ENCODE data around the gene ACTR3.

The ACTR3 gene

GRCh38 chr2:113976277-113976928 lies 86.5 kb downstream of the ACTR3 start:
- Mint-ChIP-seq H3K4me1 (ENCODE audit: low read depth) (peaks cover 11% of the 10 kb centered on the region), H3K36me3 (ENCODE audit: low read depth) (peaks cover 16% of the 10 kb centered on the region), H3K9me3 (no peaks in the 10 kb centered on the region), H3K27me3 (ENCODE audit: low read depth) (no peaks in the 10 kb centered on the region), H3K4me3 (no peak overlapping the region), H3K27ac (no peak overlapping the region)
- DNase-seq (ENCODE audit: low spot score): no peak

DNA sequence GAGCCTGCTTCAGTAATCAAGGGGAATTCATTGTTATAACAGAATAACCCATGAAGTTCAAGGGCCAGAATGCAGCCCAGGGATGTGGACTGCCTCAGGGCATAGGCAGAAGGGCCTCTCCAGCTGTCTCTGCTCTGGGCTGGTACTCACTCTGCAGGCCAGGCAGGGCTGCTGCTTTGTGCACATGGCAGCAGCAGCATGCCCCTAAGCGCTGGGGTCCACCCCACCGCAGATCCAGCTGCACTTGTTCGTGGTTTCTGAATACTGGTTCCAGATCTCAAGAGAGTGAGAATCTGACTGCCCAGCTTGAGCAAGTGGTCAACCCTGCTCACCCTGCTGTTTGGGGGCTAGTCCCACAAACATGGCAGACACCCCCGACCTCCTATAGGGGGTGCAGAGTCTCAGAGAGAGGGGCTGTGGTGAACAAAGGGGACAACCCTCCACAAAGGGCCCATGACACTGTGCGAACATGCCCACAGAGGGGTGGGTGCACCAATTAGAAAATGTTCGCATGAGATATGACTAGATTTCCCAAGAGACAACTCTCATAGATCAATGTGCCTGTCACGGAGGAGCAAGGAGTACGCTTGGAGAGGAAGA lies 87.3 kb downstream of the ACTR3 start:
- Mint-ChIP-seq H3K27me3 (ENCODE audit: low read depth) (no peaks in the 10 kb centered on the region), H3K36me3 (ENCODE audit: low read depth) (peaks cover 13% of the 10 kb centered on the region), H3K4me1 (ENCODE audit: low read depth) (peaks cover 8% of the 10 kb centered on the region), H3K4me3 (no peak overlapping the region), H3K9me3 (no peaks in the 10 kb centered on the region), H3K27ac (no peak overlapping the region)
- DNase-seq (ENCODE audit: low spot score): no peak

DNA sequence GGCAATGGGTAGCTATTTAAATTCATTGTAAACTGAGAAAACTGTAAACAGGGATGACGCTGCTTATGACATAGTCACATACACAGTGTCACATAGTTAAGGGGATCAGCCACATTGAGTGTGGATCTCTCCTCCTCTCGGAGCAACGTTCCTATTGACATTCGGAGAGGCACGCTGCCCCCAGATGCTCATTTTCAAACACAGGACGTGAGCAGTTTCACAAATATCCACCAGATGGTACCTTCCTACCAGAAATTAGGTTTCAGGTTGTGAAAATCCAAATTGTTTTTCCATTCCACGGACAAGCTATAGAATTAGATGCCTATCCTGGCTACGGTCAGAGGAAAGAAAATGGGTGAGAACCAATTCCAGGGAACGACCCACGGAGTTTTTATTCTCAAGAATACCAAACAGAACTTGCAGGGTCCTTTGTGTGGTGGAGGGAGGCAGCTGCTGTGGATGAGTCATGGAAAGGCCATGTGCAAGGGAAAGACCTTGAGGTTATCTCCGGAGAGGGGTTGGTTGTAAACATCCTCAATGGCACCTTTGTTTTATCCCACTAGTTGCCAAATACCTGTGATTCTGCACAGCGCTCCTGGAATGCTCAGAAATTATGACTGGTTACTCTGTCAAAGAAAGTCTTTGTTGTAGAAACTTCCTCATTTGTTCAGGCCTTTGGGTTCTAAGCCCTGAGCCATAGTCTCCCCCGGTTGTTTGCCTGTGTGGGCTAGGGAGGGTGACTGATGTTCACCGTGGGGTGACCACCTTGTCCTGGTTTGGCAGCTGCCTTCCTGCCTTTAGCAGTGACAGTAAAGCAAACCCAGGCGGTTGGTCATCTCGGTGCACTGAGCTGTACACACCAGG lies 88.0 kb downstream of the ACTR3 start:
- H3K4me3 Mint-ChIP-seq: no peak overlapping the region
- H3K27me3 Mint-ChIP-seq (ENCODE audit: low read depth): no peaks in the 10 kb centered on the region
- H3K4me1 Mint-ChIP-seq (ENCODE audit: low read depth): peaks cover 4% of the 10 kb centered on the region
- no peak for DNase-seq (ENCODE audit: low spot score)
- no peak overlapping the region for H3K27ac Mint-ChIP-seq
- H3K9me3 Mint-ChIP-seq: no peaks in the 10 kb centered on the region
- H3K36me3 Mint-ChIP-seq (ENCODE audit: low read depth): peaks cover 10% of the 10 kb centered on the region

DNA sequence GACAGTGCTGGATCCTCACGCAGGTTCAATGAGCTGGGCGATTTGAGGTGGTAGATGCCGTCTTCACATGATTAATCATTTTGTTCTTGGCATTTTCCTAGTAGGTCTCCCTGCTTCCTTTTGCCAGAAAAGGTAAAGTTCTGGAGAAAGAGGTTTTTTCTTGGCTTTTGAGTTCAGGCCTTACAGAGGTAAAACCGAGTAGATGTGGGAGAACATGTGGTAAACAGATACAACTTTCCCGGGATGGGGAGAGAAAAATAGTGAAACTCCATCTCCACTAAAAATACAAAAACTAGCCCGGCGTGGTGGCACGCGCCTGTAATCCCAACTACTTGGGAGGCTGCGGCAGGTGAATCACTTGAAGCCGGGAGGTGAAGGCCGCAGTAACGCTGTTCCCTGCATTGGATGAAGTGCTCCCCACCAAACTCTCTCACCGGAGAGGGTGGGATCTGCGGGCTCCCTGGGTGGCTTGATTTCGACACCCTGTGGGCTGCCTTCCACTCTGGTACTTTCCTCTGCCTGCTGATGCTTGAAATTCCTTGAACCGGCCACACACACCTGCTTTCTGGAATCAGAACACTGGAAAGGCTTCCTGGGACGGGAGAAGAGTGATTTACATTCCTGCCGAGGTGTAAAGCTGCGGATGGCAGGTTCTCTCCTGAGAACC lies 88.8 kb downstream of the ACTR3 start:
- no peak for DNase-seq (ENCODE audit: low spot score)
- H3K27ac Mint-ChIP-seq: no peak overlapping the region
- peaks cover 5% of the 10 kb centered on the region for H3K36me3 Mint-ChIP-seq (ENCODE audit: low read depth)
- H3K9me3 Mint-ChIP-seq: no peaks in the 10 kb centered on the region
- H3K4me3 Mint-ChIP-seq: no peak overlapping the region
- peaks cover 4% of the 10 kb centered on the region for H3K4me1 Mint-ChIP-seq (ENCODE audit: low read depth)
- no peaks in the 10 kb centered on the region for H3K27me3 Mint-ChIP-seq (ENCODE audit: low read depth)

GRCh38 chr2:113979191-113980128 lies 89.6 kb downstream of the ACTR3 start:
- Mint-ChIP-seq H3K4me3 (no peak overlapping the region), H3K27me3 (ENCODE audit: low read depth) (no peaks in the 10 kb centered on the region), H3K27ac (no peak overlapping the region), H3K4me1 (ENCODE audit: low read depth) (peaks cover 4% of the 10 kb centered on the region), H3K36me3 (ENCODE audit: low read depth) (peaks cover 5% of the 10 kb centered on the region), H3K9me3 (no peaks in the 10 kb centered on the region)
- peak; percentile 60 for DNase-seq (ENCODE audit: low spot score)

- Mint-ChIP-seq H3K36me3 (ENCODE audit: low read depth) (peaks cover 5% of the 10 kb centered on the region), H3K4me1 (ENCODE audit: low read depth) (peaks cover 4% of the 10 kb centered on the region), H3K27me3 (ENCODE audit: low read depth) (no peaks in the 10 kb centered on the region), H3K4me3 (no peak overlapping the region), H3K9me3 (no peaks in the 10 kb centered on the region), H3K27ac (no peak overlapping the region)
- no peak for DNase-seq (ENCODE audit: low spot score)
Observed at GRCh38 chr2:113980946-113981345, 91.1 kb downstream of the ACTR3 start.

GRCh38 chr2:113981404-113982134 lies 91.7 kb downstream of the ACTR3 start:
- no peak overlapping the region for H3K4me3 Mint-ChIP-seq
- H3K27ac Mint-ChIP-seq: no peak overlapping the region
- H3K9me3 Mint-ChIP-seq: no peaks in the 10 kb centered on the region
- no peak for DNase-seq (ENCODE audit: low spot score)
- H3K36me3 Mint-ChIP-seq (ENCODE audit: low read depth): peaks cover 5% of the 10 kb centered on the region
- no peaks in the 10 kb centered on the region for H3K27me3 Mint-ChIP-seq (ENCODE audit: low read depth)
- peaks cover 2% of the 10 kb centered on the region for H3K4me1 Mint-ChIP-seq (ENCODE audit: low read depth)

DNA sequence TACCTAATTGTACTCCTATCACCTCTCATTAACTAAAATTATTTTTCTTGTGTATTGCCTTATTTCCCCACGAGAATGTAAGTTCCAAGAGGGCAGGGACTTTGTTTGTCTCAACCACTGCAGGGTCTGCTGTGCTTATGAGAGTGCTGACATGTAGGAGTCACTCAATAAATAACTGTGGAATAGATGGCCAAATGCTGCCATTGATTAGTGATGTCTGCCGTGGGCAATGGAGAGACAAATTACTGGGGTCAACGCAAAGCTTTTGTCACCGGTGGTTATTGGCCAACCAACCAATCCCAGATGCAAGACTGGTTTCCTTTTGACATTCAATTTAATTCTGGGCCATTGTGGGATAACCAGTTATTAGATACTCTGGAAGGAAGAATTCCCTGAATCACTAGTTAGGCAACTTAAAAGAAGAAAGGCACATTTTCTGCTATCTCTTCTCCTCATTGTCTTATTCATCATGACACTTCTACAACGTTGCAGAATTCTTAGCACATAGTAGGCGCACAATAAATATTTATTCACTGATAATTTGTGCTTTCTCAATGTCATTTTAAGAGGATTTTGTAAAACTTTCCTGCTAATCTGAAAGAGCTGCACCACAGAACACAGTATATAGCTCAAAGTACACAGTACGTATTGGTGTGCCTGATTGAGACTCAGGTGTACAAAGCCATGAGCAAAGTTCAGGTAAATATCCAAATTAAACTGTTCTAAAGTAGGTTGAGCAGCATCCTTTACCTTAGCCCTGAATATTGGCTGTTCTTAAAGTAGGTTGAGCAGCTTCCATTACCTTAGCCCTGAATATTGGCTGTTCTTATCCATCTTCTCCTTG lies 95.9 kb downstream of the ACTR3 start:
- H3K4me1 Mint-ChIP-seq (ENCODE audit: low read depth): no peaks in the 10 kb centered on the region
- H3K4me3 Mint-ChIP-seq: no peak overlapping the region
- no peak overlapping the region for H3K27ac Mint-ChIP-seq
- H3K9me3 Mint-ChIP-seq: no peaks in the 10 kb centered on the region
- no peak for DNase-seq (ENCODE audit: low spot score)
- no peaks in the 10 kb centered on the region for H3K36me3 Mint-ChIP-seq (ENCODE audit: low read depth)
- peaks cover 5% of the 10 kb centered on the region for H3K27me3 Mint-ChIP-seq (ENCODE audit: low read depth)

- Mint-ChIP-seq H3K4me3 (no peak overlapping the region), H3K9me3 (no peaks in the 10 kb centered on the region), H3K27ac (no peak overlapping the region)
Observed at GRCh38 chr2:113986762-113987290, 96.9 kb downstream of the ACTR3 start.

GRCh38 chr2:113992090-113992489 lies 102.2 kb downstream of the ACTR3 start:
- no peak for DNase-seq (ENCODE audit: low spot score)
- Mint-ChIP-seq H3K4me1 (ENCODE audit: low read depth) (no peaks in the 10 kb centered on the region), H3K36me3 (ENCODE audit: low read depth) (no peaks in the 10 kb centered on the region), H3K27me3 (ENCODE audit: low read depth) (peaks cover 6% of the 10 kb centered on the region), H3K9me3 (no peaks in the 10 kb centered on the region), H3K4me3 (no peak overlapping the region), H3K27ac (no peak overlapping the region)

More at GRCh38 chr2:113986762-113987290, 96.9 kb downstream of the ACTR3 start:
- Mint-ChIP-seq H3K36me3 (ENCODE audit: low read depth) (no peaks in the 10 kb centered on the region), H3K4me1 (ENCODE audit: low read depth) (no peaks in the 10 kb centered on the region), H3K27me3 (ENCODE audit: low read depth) (peaks cover 5% of the 10 kb centered on the region)
- no peak for DNase-seq (ENCODE audit: low spot score)

DNA sequence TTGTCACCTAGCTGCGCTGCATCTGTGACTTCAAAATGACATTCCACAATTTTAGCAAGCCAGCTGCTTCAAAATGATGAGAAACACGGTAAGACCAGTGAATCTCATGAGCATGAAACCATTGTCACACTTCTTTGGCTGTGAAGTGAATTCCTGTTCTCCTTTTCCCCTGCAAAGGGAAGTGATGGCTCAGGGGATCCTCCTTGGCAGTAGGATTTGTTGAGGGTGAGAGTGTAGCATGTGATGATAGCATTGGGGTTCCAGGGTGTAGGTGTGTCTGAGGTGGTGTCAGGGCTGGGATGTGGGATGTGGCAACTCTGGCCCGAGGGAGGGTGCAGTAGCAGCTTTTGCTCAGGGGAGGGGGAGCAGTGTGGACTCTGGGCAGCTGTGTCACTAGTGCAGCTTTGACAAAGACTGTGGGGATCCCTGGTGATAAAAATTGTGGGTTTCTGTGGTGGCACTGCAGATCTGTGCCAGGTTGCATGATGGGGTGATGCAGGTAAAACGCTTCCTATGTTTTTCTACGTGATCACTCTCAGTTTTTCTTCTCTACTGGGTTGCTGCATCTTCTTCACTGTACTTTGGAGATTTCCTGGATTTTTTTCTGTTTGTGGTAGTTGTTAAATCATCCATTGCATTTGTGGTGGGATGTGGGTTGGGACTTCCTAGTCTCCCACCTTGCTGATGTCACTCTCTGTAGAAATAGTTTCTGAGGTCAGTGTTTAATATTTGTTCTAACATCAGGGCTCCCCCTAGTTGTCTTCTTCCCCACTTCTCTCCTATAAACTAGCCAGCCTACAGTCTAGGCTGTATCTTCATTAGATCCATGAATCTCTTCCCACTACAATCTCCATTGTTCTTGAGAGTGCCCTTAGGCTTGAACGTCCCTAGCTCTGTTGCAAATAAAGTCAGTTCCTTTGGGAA lies 107.0 kb downstream of the ACTR3 start:
- Mint-ChIP-seq H3K9me3 (no peaks in the 10 kb centered on the region), H3K4me1 (ENCODE audit: low read depth) (no peaks in the 10 kb centered on the region), H3K4me3 (no peak overlapping the region), H3K27me3 (ENCODE audit: low read depth) (peaks cover 10% of the 10 kb centered on the region), H3K36me3 (ENCODE audit: low read depth) (no peaks in the 10 kb centered on the region), H3K27ac (no peak overlapping the region)
- DNase-seq (ENCODE audit: low spot score): no peak
